ENCODE data around the gene PTPRM. TPM values are rescaled to one million over a fixed set of nuclear protein-coding genes. Genes with fewer than 3 reads are reported as not detected.

PTPRM gene
- total and polyA plus RNA-seq, 2 of the 4 experiments (the other 2 are of a cell fraction), result 28.3 to 51.2 TPM

DNA sequence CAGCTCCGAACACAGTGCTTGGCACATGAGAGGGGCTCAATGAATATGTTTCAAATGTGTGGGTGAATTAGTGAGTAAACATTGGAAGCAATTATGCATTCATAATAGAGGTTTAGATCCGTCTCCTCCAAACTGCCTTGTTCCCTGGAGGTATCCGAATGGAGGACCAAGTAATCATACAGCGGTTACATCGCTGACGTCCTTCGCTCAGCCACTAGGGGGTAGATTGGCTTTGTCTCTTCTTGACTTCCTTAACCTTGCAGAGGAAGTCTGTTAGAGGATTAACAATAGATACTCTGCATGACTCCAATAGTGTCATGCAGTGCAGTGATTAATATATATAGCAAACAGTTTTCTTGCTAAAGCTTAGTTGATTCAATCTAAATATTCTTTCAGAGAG lies 517.0 kb downstream of the PTPRM start:
- dilution Hi-C loops (cut with HindIII; ENCODE audit: low sequenced_read_pairs, unreplicated experiment), result no loop called here
- no peak overlapping the region for H3K56ac ChIP-seq (ENCODE audit: extremely low read depth, insufficient read depth, low read length)
- H3K14ac ChIP-seq (replicated peaks; ENCODE audit: low read depth, low read length), result no peak overlapping the region
- H2AFZ ChIP-seq (replicated peaks; ENCODE audit: low read length, poor library complexity), result no peak overlapping the region
- no peak overlapping the region for H2AK5ac ChIP-seq (ENCODE audit: low read depth, low read length)
- H3K4me3 ChIP-seq (ENCODE audit: insufficient read depth, low read depth, low read length), result no peak overlapping the region
- H2BK15ac ChIP-seq (ENCODE audit: low read depth, low read length), result no peak overlapping the region
- H3K27me3 ChIP-seq (ENCODE audit: control insufficient read depth, insufficient read depth, low read length), result no peaks in the 10 kb centered on the region
- ATAC-seq (ENCODE audit: low read depth) (peak; percentile 80), DNase-seq (peak; percentile 46)
- no peak overlapping the region for H2AK9ac ChIP-seq (replicated peaks; ENCODE audit: low read depth, low read length, poor library complexity)
- H4K8ac ChIP-seq (ENCODE audit: low read depth in 2 of 2, low read length in 2 of 2), result no peak overlapping the region
- WGBS, 2 experiments (ENCODE audit: extremely low coverage in 2 of 2, insufficient read length in 1 of 2), result no CpG with 5 or more reads among the region's 7 CpGs
- H2BK20ac ChIP-seq (ENCODE audit: low read depth, low read length), result no peak overlapping the region
- H3K9me1 ChIP-seq (ENCODE audit: insufficient read depth, low read length), result no peaks in the 10 kb centered on the region
- no TSS peak for BruUV-seq (replicated peaks)
- TF ChIP-seq POLR2A (IDR thresholded peaks at IDR 0.05; ENCODE audit: low read depth, low read length) (no peak), FOS (IDR thresholded peaks at IDR 0.05; ENCODE audit: low read depth, low read length) (no peak), MAFK (IDR thresholded peaks at IDR 0.05; ENCODE audit: low read depth, low read length) (no peak), RAD21 (IDR thresholded peaks at IDR 0.05; ENCODE audit: low read length) (peak; percentile 65), SMC3 (IDR thresholded peaks at IDR 0.05; ENCODE audit: low read depth, low read length) (peak; percentile 56)
- TF ChIP-seq, protein P1, sequence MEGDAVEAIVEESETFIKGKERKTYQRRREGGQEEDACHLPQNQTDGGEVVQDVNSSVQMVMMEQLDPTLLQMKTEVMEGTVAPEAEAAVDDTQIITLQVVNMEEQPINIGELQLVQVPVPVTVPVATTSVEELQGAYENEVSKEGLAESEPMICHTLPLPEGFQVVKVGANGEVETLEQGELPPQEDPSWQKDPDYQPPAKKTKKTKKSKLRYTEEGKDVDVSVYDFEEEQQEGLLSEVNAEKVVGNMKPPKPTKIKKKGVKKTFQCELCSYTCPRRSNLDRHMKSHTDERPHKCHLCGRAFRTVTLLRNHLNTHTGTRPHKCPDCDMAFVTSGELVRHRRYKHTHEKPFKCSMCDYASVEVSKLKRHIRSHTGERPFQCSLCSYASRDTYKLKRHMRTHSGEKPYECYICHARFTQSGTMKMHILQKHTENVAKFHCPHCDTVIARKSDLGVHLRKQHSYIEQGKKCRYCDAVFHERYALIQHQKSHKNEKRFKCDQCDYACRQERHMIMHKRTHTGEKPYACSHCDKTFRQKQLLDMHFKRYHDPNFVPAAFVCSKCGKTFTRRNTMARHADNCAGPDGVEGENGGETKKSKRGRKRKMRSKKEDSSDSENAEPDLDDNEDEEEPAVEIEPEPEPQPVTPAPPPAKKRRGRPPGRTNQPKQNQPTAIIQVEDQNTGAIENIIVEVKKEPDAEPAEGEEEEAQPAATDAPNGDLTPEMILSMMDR (conservative IDR thresholded peaks at IDR 0.05; ENCODE audit: low read depth, low read length), result peak; percentile 52
- in situ Hi-C loops (cut with MboI; ENCODE audit: low sequenced_read_pairs), result no loop called here
- H3K9me3 ChIP-seq (ENCODE audit: control insufficient read depth, insufficient read depth, low read length), result no peaks in the 10 kb centered on the region
- H3K23ac ChIP-seq (ENCODE audit: low read depth, low read length), result no peak overlapping the region
- POLR2A ChIA-PET (ENCODE audit: unreplicated experiment), result no interaction called here
- no peaks in the 10 kb centered on the region for H4K20me1 ChIP-seq (ENCODE audit: insufficient read depth, low read length)
- H3K4ac ChIP-seq (ENCODE audit: low read depth, low read length), result no peak overlapping the region
- no peak overlapping the region for H4K5ac ChIP-seq (ENCODE audit: low read depth, low read length)
- H3K4me2 ChIP-seq (ENCODE audit: low read depth, low read length), result no peak overlapping the region
- H3K27ac ChIP-seq (ENCODE audit: insufficient read depth, low read length), result no peak overlapping the region
- CTCF ChIA-PET, result interaction anchor here (1.0 kb wide), 1 partner anchor 307 kb away, joined by 3 read pairs; no protein-coding TSS in a partner anchor
- no peaks in the 10 kb centered on the region for H3K4me1 ChIP-seq (ENCODE audit: control insufficient read depth, insufficient read depth, low read length)
- H2BK5ac ChIP-seq (ENCODE audit: low read depth, low read length, poor library complexity, severe bottlenecking), result no peak overlapping the region
- H3K9ac ChIP-seq (ENCODE audit: low read depth, low read length), result no peak overlapping the region
- no peak overlapping the region for H3K18ac ChIP-seq (ENCODE audit: low read depth, low read length)
- no peak overlapping the region for H4K91ac ChIP-seq (ENCODE audit: insufficient read depth, low read depth, low read length)
- no peaks in the 10 kb centered on the region for H3K79me1 ChIP-seq (ENCODE audit: low read depth in 1 of 2, low read length in 2 of 2)
- intact Hi-C loops (cut with micrococcal nuclease), result loop anchor here (5.0 kb wide), 1 partner anchor 398 kb away; no protein-coding TSS in a partner anchor
- peaks cover 5% of the 10 kb centered on the region for H3K36me3 ChIP-seq (ENCODE audit: control insufficient read depth, insufficient read depth, low read length)
- no peak overlapping the region for H2BK120ac ChIP-seq (ENCODE audit: low read depth, low read length)
